ENCODE results near the gene RNF144B.
"Not testable (repeated sequence)": the region's sequence is repeated elsewhere in the genome, so short reads cannot be mapped to it uniquely, and the experiment has no call there.

Gene RNF144B
- 3.6 to 6.2 reads per million in 2 donors for total RNA-seq

GRCh38 chr6:18387061-18387721, at the start of gene RNF144B:
RNF144B (plus strand) TSS chr6:18387350; CDS start chr6:18399535, 12,185 bp downstream.
- peak; percentile 39 for DNase-seq

DNA sequence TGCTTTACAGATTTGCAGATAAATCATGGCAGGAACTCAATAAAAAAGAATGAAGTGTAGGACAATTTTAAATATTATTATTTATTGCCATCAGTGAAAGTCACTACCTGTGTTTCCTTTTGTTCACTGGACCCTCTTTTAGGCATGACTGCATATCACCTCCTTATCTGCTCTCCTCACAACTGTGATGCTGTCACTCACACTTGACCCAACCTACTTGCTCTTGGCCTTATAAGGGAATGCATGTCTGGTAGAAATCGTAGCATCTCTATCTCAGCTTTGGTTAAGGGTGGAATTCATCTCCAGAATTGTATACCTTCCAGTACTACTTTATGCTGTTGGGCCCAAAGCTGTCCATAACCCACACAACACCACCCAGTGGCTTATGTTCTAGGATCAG, 47.6 kb upstream of the RNF144B start:
- no peak for DNase-seq

DNA sequence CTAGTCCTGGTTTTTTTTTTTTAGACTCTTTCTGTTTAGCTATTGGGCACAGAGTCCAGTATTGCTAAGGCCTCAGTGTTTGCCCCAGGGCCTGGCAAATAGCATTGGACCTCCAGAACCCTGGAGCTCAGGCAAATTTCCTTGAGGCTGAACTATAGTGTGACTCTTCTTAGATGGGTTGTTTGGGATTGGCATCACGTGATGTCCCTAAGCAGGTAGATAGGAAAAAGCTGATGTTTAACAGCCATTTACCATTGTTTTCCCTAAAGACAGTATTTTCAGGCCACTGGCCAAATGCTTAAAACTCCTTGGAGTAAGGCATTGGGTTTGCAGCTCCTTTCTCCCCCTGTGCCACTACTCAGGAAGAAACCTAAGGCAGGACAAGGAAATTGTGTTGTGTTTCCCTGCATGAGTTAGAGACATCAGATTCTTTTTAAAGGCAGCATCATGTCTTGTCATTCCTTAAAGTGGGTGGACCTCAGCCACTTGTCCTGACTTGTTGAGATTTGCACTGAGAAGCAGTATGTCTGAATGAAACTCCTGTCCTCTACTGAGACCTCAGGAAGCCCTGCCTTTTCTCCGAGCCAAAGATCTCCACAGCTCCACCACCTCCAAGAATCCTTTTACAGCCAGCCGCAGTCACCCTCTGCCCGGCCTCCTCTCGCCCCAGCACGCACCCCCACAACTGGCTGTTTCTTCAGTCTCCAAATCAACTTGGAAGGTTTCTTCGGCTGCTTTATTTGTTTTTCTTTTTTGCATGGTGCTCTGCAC, 46.2 kb upstream of the RNF144B start:
- DNase-seq: no peak

DNA sequence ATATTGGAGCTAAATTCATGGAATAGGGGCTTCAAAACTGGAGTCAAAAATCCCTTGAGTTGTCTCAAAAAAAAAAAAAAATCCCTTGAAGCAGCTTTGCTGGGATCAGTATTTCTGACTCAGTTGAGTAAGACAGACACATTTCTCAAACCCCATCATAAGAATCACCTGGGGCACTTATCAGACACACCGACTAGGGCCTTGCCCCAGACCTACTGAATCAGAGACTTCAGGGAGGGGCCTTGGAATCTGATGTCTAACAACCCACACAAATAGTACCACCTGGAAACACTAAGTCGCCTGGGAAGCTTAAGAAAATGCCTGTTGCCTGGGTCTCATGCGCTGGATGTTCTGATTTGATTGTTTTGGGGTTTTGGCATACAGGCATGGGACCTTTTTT, 44.9 kb upstream of the RNF144B start:
- no peak for DNase-seq

DNA sequence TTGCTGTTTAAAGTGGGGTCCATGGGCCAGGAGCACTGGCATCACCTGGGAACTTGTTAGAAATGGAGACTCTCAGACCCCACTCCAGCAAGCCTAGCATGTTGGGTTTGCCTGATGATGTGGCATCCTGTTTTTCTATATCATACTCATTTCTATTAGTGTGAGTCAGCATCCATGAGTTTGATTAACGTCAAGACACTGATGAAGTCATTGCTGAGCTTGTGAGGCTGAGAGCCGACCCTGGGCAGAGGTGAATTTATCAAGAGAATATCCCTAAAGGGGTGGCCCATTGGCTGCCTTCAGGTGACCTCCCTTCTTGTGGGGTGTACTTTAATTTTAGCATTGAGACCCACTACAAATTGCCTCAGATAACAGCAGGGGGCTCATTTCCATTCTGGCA, 43.4 kb upstream of the RNF144B start:
- DNase-seq: no peak

DNA sequence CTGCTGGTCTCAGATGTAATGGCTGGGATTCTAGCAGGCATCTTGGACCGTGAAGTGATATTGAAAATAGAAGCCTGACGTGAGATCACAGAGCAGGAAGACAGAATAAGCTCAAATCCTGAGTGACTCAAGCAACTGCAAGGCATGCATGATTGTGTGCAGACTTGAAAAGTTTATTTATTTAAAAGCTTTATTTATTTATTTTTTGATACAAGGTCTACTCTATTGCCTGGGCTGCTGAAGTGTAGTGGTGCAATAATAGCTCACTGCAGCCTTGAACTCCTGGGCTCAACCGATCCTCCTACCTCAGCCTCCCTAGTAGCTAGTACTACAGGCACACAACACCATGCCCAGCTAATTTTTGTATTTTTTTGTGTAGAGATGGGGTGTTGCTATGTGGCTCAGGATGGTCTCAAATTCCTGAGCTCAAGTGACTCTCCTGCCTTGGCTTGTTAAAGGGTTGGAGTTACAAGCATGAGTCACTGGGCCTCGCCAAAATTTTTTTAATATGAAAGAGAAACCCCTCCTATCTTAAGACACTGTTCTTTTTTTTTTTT, 40.1 kb upstream of the RNF144B start:
- no peak for DNase-seq

- no peak for DNase-seq
Observed at GRCh38 chr6:18347866-18348265, 39.3 kb upstream of the RNF144B start.

DNA sequence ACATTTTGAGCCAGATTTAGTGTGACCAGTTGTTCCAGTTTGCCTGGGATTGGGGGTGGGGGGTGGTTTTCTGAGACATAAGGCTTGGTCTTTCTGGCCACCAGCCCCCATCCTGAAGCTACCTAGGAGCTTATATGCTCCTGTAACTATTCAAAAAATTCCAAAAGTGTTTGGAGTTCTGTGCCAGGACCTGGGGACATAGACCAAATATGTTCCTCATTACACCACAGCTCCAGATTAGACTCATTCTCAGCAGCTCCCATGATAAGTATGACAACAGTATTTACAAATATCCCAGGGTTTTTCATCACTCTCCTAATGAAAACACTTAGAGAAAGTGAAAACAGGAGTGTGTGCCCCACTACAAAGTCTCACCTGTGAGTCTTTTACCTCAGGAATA, 37.8 kb upstream of the RNF144B start:
- no peak for DNase-seq

DNA sequence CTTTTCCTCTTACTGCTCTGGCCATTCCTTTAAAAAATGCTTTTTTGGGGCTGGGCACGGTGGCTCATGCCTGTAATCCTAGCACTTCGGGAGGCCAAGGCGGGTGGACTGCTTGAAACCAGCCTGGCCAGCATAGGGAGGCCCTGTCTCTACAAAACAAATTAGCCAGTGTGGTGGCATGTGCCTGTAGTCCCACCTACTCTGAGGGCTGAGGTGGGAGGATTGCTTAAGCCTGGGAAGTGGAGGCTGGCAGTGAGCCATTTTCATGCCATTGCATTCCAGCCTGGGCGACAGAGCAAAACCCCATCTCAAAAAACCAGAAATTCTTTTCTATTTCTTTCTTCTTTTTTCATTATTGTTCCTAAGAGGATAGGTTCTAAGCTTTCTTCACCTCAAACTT, 36.9 kb upstream of the RNF144B start:
- no peak for DNase-seq

DNA sequence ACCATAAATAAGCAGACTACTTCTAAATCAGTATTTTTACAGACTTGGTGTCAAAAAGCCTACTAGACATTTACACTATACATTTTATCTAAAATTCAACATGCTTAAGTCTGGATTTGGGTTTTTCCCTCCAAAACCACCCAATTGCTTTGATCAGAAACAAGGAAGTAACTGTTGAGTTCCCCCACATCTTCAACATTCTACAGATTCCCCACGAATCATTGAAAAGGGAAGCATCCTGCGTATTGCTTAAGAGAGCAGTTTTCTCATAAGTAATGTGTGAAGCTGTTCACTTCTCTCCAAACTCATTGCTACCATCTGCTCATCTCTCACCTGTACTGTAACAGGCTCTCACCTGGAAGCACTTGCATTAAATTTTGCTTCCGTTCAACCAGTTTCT, 36.4 kb upstream of the RNF144B start:
- DNase-seq: no peak

GRCh38 chr6:18352001-18352400, 35.1 kb upstream of the RNF144B start:
- DNase-seq: no peak

- DNase-seq: no peak
Observed at GRCh38 chr6:18352842-18353241, 34.3 kb upstream of the RNF144B start.

GRCh38 chr6:18353251-18353650, 33.9 kb upstream of the RNF144B start:
- no peak for DNase-seq

GRCh38 chr6:18357546-18357945, 29.6 kb upstream of the RNF144B start:
- not testable (repeated sequence) for DNase-seq

DNA sequence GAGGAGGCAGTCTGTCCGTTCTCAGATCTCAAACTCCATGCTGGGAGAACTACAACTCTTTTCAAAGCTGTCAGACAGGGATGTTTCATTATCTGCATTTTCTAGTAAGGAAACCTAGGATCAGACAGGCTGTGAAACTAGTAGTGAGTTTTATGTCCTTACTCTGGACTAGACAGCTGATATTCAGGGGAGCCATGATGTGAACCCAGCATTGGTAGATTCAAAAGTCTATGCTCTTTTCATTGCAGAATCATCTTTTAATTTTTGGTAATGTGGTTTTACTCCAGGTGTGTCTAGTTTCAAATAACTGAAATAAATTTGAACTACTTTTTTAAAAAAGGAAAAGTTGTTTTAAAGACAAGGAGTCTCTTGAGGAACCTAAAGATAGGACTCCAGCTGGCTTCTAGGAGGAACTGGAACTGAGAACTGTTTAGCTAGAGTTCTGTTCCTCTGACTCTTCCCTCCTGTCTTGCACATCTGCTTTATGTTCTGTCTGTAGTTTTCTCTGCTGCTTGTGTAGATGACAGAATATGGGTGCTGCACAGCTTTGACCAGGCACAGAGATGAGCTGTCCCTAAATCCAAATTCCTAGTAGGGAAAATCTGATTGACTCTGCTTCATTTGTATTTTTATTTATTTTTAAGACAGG, 27.8 kb upstream of the RNF144B start:
- DNase-seq: no peak

DNA sequence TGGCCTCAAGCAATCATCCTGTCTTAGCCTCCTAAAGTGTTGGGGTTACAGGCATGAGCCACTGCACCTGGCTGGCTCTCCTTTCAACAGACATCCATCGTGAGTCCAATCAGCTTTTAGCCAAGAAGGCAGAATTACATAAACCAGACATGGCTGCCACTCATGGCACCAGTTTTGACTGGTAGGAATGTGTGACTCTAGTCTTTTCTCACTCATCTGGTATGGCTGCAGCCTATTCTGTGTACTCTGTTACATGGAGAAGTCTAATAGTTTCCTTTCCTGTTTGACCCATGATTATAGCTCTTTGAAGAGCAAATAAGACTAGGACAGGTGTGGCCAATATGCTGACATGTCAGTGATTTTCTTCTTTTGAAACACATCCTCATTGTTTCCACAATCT, 27.0 kb upstream of the RNF144B start:
- no peak for DNase-seq

DNA sequence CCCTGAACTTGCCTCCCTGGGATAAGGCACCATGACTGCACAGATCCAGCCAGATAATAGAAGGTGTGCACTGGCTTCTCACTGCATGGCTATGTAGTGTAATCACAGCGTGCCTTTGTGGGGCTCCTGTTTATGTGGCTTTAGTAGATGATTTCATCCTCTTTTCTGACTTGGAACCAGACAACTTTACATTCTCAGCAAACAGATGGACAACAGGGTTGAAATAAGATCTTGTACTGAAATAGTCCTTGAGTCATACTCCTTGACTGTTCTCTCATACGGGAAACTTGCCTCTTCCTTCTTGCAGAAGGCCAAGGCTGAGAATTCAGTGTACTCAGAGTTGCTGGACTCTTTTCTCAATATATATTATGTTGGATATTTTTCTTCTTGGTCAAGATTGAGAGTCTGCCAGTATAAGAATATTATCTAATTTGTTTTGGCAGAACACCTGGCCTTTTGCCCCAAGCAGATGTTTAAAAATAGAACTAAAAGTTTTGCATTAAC, 25.0 kb upstream of the RNF144B start:
- DNase-seq: no peak

DNA sequence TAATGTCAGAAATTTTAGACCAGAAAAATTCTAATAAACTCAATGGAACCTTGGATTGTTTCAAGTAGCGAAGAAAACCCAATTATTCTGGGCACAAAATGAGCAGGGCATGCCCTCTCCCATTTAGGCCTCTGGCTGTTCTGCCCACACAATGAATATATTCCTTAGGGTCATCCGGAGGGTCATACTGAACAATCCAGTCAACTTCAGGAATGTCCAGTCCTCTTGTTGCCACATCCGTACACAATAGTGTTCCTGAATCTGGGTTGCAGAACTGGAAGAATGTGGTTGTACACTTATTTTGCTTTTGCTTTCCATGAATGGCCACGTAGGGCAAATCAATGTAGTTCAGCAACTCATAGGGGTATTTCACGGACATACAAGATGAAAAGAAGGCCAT, 23.4 kb upstream of the RNF144B start:
- DNase-seq: no peak

DNA sequence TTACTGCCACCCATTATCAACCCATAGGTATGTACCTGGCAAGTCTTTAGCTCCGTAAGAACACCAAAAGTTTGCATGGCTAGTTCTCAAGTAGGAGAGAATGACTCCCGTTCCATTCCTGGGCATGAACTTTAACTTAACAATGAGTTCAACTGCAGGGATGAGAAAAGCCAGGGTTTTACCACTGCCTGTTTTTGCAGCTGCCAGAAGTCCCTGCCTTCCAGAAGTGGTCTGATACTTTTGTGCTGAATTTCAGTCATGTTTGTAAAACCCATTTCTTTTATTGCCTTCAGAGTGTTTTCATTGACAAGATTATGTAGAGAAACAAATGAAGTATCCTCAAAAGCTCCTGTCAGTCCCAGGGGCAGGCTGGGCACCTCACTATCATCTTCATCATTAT, 22.6 kb upstream of the RNF144B start:
- not testable (repeated sequence) for DNase-seq

DNA sequence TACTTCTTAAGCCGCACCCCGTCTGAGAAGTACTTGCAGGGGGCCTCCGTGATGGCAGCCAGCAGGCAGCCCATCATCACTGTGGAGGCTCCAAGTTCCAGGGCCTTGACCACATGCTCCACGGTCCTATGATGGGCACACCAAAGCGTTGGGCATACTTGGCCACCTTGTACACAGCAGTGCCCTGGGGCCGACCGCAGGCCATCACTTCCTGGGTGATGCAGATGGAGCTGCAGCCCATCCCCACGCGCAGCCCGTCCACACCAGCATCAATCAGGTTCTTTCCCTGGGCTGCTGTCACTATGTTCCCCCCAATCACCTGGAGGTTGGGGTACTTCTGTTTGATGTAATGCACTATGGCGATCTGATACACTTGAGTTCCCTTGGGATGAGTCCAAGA, 19.8 kb upstream of the RNF144B start:
- no peak for DNase-seq

- no peak for DNase-seq
Observed at GRCh38 chr6:18368277-18369105, 18.7 kb upstream of the RNF144B start.

DNA sequence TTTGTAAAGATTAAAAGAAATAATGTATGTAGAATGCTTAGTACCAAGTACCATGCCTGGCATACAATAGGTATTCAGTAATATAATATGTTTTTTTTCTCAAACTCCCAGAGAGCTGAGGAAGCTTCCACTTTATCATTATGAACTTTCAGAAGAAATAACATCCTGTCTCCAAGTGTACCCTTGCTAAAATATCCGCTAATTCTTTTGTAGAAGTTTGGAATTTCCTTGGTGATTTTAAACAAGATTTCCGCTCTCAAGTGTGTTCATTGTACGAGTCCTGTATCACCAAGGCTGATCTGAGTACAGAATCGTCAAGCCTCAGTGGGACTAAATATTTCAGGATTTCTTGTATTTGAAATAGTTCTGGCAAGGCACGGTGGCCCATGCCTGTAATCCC, 16.1 kb upstream of the RNF144B start:
- no peak for DNase-seq

GRCh38 chr6:18371656-18372055, 15.5 kb upstream of the RNF144B start:
- DNase-seq: no peak

All from T-helper 9 cell (primary cell).